GM18520 (cell line): Measurements from ENCODE around the gene TTLL12.
A peak's percentile ranks its signal among the peaks of the same experiment; 100 is the strongest.

Experiments used
- ATAC-seq: cut with Tn5 transposase; IDR thresholded peaks from one replicate; pipeline ENCODE4 v1.9.1; 2021; ENCODE audit not compliant: unreplicated experiment

TTLL12 gene

DNA sequence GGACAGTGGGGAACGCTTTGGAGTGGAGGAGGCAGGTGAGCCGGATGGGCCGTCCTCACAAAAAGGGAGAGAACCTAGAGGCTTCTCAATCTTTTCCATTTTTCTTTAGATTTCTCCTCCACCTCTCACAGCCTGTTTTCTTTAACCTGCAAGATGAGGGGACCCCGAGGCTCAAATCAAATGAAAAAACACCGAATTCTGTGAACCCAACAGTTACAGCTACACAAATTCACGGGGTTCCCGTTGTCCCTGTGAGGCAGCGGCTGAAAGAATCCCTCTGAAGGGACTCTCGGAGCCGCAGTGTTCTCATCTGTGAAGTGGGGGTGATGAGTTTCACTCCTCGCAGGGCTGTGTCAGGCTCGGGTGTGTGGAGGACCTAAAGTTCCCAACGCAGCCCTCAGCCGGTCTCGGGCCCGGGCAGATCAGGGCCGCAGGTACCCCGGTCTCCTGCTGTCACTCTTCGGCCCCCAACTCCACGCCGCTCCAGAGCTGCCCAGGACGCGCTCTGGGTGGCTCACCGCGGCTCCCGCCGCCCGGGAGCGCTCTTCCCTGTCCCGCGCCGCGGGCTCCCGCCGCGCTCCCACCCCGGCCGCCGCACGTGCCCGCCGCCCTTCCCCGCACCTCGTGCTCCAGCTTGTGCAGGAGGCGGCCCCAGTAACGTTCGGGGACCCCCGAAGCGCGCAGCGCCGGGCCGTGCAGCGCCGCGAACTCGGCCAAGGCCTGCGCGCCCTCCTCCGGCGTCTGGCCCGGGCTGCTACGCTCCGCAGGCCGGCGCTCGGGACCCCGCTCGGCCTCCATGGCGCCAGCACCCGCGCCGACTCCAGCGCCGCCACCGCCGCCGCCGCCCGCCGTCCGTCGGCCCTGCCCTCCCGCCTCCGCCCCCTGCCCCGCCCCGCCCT lies at the start of gene TTLL12:
TSS of gene TTLL12 (minus strand) at position 863 of the 899 bp plus-strand sequence. CDS start at position 798, 65 bp downstream.
- ATAC-seq: peak; percentile 29

DNA sequence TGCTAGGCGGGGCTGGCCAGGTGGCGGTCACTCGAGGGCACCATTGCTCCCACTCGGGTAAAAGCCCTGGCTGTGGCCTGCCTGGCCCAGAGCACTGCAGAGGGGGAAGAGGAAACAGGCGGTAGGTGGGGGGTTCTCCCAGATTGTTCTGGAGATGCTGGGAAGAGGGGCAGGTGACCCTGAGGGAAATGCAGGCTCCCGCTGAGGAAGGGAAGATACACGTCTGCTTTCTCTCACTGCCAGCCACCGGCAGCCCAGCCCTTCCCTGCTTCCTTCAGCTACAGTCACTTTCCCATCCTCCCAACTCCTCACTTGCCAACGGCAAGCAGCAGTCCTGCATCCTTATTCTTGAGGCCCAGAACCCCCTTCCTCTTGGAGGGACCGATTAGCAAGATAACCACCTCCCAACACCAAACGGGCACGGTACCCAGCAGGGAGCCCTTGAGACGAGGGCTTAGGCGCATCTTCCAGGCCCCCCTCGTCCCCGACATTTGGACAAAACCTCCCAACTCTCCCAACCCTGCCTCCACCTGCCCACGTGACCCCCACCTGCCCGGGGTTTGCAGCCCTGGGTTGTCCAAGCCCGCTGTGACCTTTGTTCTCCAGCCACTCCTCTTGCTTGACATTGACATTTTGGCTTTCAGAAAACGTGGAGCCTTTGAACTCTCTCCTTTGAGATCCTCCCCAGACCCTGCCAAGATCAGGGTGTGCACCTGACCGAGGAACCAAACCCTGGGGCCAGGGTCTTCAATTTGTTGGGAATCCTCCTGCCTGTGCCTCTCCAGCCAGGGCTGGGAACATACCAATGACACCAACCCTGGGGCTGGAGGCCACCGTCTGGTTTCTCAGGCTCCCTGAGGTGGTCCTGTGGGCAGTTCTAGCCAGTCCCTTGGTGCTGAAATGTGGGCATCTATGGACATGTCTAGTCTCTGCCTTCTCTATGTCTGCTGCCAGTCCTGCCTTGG lies 48.8 kb upstream of the TTLL12 start:
- no peak for ATAC-seq

DNA sequence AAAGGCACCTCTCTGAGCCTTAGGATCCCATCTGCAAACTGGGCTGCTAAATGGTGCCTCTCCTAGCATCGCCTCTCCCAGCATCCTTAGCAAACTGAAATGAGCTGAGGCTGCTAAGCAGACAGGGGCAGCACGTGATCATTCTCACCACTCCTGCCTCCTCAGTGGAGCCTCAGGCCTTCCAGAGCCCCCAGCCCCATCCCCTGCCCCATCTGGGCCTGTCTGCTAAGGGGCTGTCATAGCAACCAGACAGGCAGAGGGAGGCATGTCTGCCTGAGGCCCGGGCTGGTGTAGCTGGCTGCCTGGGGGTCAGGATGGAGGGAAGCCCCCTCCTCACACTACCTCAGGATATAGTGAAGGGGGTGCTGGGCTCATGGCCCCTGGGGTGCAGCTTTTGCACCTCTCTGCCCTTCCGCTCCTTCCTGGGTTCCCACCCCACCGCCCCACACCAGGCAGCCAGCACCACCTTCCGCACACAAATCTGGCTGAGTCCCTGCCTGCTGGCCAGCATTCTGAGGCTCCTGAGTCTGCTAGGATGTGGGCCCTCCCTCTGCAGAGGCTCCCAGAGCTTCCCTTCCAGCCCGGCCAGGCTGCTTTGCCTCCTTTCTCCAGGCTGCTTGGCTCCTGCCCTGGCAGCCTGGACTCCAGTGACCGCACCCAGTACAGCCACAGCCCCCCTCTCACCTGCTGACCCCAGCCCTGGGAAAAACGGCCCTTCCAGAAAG lies 47.5 kb upstream of the TTLL12 start:
- no peak for ATAC-seq

DNA sequence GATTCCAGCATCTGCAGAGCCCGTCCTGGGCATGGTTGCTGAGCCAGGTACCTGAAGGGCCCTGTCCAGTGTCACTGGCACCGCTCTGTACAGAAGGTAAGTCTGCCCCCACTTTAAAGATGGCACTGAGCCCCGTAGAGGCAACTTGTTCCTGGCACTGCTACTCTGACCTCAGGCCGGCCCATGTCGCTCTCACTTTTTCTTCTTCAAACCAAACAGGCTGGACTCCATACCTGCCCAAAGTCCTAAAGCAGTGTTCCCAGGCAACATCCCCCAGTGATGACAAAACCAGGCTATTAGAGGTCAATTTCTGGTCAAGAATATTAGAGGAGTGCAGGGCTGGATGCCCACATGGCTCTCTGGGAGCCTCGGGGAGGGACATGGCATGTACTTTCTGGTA lies 46.6 kb upstream of the TTLL12 start:
- ATAC-seq: no peak

DNA sequence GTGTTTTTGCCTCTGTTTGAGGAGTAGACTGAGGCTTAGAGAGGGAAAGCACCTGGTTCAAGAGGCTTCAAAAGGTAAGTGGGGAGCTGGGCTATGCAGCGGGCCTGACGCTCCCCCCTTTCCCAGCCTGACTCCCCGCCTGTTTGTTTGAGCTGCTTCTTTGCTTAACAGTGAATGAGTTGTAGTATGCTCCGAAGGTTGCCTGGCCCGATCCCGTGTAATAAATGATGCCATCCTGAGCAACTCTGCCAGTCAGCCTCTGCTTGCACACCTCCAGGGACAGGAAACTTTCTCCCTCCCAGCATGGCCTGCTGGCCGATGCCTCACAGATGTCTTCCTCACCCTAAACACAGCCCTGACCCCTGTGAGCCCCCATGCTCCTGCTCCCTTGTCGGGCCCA lies 45.5 kb upstream of the TTLL12 start:
- no peak for ATAC-seq

DNA sequence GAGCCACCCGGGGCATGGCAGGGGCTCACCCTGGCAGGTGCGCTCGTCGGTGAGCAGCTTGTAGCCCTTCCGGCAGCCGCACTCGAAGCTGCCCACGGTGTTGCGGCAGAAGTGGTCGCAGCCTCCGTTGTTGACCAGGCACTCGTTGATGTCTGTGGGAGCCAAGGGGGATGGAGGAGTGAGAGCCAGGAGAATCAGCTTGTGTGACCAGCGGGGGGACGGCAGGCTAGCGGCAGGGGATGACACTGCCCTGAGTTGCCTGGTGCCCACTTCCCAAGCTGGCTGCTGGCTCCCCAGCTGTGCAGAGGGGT lies 44.7 kb upstream of the TTLL12 start:
- ATAC-seq: no peak

DNA sequence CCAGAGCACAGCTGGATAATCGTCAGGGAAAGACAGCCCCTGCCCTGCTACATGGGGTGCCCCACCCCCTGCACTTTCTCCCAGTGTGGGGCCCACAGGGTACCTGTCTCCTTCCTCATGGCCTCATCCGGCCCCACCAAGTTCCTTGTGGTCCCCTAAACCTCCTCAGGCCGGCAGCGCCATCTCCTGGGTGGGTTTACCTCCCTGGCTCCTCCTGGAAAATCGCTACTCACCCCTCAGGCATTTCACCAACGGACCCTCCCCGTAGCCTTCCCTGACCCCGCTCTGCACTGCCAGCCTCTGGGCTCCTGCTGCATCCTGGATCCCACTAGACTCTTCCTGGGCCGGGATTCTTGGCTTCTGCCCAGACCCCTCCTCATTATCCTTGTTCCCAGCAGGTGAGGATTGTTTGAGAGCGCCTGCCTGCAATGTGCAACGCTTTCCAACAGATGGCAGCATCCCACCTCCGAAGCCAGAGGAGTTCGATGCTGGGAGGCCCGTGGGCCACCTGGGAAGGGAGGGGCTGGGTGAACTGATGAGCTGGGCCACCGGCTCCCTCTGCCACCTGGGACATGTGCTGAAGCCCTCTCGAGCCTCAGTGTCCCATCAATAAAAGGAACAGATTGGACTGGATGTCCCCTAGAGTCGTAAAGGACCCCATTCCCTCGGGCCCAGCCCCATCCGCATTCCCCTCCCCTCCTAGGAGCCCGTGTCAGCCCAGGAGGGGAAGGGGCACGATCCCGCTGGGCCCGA lies 44.2 kb upstream of the TTLL12 start:
- no peak for ATAC-seq

DNA sequence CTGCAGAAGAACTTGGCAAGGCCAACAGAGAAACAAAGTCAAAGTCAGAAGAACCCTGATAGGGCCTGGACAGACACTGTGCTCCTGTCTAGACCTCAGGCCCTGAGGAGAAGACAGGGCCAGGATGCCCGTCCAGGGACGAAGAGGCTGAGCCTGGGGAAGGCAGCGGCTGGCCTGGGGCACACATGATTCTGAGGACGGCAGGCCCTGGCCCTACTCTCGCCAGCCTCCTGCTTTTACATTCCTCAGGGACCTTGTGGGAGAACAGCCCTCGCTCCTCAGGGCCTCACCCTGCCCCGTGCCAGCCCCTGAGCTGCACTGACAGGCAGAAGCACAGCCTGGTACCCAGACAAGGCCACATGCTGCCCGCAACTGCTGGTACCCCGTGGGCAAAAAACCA lies 43.6 kb upstream of the TTLL12 start:
- no peak for ATAC-seq

DNA sequence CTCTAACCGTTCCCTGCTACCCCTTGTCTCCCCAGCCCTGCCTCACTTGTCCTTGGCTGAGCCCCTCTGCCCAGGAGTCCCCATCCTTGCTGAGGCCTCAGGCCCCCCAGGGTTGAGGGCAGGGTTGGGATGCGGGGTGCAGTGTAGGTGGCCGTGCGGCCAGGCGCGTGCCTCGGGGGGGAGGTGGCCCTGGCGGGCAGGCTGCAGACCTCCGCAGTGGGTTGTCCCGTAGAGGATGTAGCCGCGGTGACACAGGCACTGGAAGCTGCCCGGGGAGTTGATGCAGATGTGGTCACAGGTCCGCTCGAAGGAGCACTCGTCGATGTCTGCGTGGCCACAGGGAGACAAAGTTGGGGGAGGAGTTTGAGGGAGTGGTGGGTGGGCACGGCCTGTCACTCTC lies 41.9 kb upstream of the TTLL12 start:
- no peak for ATAC-seq

DNA sequence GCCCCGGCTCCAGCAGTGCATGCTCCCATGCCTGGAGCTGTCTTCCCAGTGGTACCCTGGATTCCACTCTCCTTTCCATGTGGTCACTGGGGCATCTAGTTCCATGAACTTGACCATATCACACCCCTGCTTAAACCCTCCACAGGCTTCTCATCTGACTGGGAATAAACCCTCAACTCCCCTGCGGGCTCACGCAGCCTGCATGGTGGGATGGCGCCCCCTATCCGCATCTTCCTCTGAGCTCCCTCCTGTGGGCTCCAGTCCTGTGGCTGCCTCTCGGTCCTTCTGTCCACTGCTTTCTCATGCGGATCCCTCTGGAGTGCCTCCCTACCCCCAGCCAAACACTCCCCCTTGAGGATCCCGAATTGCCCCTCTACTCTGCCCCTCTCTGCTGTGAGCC lies 41.4 kb upstream of the TTLL12 start:
- no peak for ATAC-seq

DNA sequence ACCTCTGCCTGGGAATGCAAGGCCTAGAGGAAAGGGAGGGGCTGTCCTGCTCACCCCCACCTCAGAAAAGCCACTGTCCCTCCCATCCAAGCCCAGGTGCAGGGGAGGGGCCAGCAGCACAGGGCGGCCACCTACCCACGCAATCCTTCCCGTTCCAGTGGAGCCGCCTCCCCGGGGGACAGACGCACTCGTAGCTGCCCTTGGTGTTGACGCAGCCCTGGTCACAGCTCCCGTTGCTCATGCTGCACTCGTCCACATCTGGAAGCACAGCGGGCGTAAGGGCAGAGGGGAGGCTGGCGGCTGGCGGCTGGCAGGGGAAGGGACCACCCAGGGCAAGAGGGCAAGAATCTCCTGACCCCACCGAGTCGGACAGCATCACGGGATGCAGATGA lies 40.3 kb upstream of the TTLL12 start:
- no peak for ATAC-seq

DNA sequence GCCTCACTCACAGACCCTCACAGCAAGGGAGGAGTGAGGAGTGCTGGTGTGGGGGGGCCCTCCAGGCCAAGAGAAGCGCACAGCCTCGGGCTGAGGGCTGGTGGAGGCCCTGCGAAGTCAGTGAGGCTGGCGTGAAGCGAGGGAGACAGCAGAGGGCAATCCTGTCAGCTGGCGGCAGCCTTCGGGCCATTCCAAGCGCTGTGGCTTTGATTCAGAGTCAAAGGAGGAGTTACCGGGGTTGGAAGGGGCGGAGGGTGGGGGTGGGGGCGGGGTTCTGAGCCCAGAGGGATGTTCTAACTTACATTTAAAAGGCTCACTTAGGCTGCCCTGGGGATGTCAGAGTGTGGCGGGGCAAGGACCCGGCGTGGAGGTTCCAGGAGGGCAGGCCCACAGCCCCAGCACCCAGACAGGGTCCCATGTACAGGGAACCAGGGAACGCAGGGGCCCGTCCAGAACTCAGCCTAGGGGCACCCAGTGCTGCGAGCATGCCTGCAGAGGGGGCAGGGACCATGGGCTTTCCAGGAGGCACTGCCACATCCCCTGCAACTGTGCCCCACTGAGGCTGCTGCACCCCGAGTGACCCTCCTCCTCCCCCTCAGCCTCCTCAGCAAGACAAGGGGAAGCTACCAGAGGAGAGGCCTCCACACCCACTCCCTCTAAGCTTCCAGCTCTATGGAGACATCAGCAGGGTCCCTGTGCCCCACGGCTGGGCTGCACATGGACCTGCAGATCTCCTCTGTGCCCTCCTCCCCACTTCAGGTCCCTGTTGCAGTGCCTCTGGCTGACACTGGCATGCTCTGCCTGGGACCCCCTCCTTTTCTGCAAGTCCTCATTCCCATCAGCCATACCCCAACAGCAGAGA lies 39.7 kb upstream of the TTLL12 start:
- no peak for ATAC-seq

DNA sequence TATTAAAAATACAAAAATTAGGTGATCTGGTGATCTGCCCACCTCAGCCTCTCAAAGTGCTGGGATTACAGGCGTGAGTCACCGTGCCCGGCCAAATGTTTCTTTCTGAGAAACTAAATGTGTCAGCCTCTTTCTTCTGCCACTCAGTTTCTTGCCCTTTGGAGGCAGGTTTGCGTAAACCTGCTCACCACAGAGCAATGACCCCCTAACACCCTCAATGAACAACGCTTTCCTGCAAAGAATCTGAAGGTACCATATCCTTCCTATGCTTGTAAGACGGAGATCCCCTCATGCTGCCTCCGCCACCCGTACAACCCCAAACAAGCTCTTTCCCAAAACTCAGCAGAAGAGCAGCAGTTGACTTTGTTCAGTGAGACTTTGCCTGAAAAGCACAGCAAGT lies 38.7 kb upstream of the TTLL12 start:
- ATAC-seq: no peak

DNA sequence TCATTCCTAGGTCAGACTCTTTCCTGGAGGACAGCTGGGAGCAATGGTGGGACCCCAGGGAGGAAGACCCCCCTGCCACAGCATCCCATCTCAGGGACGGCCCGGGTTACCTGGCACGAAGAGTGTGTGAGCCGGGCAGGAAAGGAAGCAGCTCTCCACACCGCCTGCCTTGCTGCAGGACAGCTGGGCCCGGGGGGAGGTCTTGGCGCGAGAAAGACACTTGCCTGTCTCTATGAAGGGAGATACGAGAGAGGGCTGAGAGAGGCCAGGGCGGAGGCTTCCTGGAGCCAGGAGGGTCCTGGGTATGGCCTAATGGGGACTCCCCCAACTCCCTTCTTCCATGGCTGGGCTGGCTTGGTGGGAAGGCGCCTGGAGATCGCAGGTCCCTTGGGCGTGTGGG lies 36.1 kb upstream of the TTLL12 start:
- ATAC-seq: no peak

DNA sequence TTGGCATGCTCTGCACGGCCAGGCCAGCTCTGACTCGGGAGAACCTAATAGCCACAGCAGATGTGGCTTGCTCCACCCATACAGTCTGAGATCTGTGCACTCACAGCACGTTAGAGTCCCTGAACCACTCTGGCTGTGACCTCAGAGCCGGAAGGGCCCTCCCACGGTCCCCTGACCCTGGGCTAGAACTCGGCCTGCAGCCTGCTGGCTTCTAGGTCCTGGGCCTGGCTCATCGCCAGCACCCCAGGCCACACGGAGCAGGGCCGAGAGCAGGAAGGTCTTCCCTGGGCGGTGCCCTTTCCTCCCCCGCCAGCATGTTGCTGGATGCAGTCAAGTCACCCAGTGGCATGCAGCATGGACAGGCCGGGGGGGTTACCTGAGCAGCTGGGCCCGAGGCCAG lies 35.3 kb upstream of the TTLL12 start:
- no peak for ATAC-seq

DNA sequence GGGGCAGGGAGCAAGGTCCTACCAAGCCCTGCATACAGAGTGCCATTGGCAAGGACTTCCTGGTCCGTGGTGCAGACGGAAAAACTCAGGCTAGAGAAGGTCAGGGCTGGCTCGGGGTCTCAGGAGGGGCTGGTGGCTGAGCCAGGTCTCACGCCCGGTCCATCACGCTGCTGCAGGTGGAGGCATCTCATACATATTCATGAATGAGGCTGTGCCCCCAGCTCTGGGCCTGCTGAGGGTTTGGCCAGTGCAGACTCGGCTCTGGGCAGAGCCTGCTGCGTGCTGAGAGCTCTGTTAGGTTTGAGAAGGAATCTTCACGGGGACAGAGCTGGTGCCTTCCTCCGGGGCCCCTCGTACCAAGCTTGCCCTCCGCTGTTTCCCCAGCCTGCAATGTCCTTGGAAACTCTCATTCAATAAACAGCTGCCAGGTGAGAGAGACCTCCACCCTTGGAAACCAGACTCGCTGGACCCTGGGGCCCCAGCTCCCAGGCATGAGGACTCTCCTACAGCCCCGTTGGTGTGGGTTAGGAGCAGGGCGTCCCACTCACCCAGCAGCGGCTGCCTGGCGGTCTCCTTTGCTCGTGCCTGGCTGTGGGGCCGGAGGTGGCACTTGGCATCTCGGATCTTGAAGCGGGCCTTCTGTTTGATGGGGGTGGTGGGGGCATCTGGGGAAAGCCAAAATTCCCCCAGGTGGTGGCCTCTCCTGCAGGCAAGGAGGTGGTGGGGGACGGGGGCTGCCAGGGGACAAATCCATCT lies 33.9 kb upstream of the TTLL12 start:
- no peak for ATAC-seq

DNA sequence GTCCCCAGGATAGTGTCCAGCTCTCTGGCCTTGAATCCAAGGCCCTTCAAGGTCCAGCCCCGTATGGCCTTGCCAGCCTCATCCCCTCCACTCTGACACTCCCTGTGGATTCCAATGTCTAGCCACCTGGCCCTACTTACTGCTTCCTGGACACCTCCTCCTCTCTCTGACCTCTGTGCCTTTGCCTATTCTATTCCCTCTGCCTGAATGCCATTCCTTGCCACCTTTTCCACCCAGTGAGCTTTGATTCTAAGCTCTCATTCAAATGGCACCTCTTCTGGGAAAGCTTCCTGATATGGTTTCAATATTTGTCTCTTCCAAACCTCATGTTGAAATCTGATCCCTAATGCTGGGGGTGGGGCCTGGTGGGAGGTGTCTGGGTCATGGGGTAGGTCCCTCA lies 31.9 kb upstream of the TTLL12 start:
- no peak for ATAC-seq

DNA sequence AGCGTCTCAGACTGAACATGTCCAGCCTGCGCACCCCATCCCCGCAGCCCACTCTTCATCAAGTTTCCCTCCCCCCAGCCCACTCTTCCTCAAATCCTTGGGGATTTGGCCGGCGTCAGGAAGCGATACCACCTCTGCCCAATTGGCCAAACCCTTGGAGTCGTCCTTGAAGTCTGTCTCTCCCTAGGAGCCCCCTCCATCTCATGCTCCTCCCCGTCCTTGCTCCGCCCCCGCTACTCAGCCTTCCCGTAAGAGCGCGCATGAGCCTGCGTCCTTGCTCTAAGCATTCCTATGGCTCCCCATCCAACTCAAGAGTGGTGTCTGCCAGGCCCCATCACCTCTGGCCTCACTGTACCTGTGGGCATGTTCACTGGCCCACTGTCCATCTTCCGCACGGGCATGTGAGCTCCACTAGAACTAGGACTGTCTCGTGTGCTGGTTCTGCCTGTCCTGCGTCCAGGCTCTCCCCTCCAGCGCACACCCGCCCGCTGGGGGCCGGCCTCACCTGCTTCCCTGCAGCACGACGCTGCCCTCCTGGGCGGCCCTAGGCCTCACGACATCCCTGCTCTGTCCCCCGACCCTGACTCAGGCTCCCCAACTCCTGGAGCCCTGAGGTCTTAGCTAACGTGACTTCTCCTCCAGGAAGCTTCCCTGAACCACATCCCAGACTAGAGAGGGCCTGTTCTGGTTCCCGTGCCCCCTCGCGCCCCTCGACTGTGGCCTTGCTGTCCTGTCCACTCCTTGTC lies 30.5 kb upstream of the TTLL12 start:
- ATAC-seq: no peak
